ENCODE results near the gene WDR88.
"Not testable (repeated sequence)": the region's sequence is repeated elsewhere in the genome, so short reads cannot be mapped to it uniquely, and the experiment has no call there.

WDR88 gene

DNA sequence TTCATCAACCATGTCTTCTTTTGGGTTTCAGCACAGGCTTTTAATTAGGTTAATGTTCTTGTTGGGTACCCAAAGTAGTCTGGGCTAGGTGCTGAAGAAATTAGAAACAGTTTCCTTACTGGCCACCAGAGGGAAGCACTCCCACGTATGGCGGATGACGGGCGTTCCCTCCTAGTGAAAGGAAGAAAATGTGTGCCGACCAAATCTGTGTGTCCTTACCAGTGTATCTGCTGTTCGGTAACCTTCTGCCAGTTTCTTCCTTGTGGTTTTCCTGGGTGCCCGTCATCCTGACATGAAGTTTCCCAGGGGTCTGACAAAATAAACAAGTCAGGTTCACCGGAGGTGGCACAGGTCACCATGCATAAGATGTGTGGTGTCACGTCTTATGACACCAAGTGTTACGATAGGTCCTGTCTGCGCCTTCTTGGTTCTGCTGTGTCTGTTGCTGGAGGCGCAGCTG lies 6.0 kb upstream of the WDR88 start:
- TF ChIP-seq, protein P1, sequence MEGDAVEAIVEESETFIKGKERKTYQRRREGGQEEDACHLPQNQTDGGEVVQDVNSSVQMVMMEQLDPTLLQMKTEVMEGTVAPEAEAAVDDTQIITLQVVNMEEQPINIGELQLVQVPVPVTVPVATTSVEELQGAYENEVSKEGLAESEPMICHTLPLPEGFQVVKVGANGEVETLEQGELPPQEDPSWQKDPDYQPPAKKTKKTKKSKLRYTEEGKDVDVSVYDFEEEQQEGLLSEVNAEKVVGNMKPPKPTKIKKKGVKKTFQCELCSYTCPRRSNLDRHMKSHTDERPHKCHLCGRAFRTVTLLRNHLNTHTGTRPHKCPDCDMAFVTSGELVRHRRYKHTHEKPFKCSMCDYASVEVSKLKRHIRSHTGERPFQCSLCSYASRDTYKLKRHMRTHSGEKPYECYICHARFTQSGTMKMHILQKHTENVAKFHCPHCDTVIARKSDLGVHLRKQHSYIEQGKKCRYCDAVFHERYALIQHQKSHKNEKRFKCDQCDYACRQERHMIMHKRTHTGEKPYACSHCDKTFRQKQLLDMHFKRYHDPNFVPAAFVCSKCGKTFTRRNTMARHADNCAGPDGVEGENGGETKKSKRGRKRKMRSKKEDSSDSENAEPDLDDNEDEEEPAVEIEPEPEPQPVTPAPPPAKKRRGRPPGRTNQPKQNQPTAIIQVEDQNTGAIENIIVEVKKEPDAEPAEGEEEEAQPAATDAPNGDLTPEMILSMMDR (IDR thresholded peaks at IDR 0.05; ENCODE audit: control insufficient read depth, extremely low read depth, insufficient read depth), result peak; percentile 85
- H3K4me3 ChIP-seq (ENCODE audit: low read depth, low read length), result no peak overlapping the region
- DNase-seq (ENCODE audit: low read depth), result peak; percentile 17

DNA sequence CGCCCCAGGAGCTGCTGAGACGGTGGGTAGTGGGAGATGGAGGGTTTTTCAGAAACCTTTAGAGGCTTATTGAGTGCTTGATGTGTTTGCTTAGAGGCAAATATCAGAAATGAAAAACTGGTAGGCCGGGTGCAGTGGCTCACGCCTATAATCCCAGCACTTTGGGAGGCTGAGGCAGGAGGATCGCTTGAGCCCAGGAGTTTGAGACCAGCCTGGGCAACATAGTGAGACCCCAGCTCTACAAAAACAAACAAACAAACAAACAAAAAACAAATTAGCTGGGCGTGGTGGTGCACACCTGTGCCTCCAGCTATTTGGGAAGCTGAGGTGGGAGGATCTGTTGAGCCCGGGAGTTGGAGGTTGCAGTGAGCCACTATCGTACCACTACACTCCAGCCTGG lies 5.2 kb upstream of the WDR88 start:
- not testable (repeated sequence) for DNase-seq (ENCODE audit: low read depth); H3K4me3 ChIP-seq (ENCODE audit: low read depth, low read length)

DNA sequence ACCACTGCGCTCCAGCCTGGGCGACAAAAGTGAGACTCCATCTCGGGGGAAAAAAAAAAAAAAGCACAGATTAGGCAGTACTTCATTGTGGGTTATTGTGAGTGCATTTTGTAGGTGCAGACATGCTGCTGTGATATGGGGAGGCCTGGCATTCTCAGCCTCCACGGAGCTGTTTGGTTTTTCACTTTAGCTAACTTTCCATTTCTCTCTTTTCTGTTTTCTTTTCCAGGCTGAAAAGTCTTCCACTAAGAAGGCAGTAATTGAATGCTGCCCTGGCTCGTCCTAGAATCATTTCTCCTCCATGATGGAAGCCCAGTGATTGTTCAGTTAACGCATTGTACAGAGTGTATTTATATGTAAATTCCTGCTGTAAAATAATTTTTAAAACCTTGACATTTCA lies 2.0 kb upstream of the WDR88 start:
- no peak overlapping the region for H3K4me3 ChIP-seq (ENCODE audit: low read depth, low read length)
- DNase-seq (ENCODE audit: low read depth), result no peak
- TF ChIP-seq, protein P1 (IDR thresholded peaks at IDR 0.05; ENCODE audit: control insufficient read depth, extremely low read depth, insufficient read depth), result no peak

DNA sequence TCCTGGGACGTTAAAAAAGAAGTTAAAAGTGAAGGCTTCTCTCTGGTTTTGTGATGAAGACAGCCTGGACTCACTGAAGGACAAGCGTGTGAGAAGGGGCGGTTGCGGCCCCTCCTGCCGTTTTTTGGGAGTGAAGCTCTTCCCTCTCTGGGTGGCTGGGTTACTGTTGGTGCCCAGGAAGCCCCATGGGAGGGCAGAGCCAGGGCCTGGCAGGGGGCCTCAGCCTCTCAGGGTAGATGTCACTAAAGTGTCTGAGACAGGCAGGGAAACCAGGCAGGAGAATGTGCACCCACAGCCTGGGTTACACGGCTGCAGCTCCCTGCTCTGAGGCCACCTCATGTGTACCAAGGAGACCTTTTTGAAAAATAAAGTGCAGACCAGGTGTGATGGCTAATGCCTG lies 1.5 kb upstream of the WDR88 start:
- no peak overlapping the region for H3K4me3 ChIP-seq (ENCODE audit: low read depth, low read length)
- TF ChIP-seq, protein P1 (IDR thresholded peaks at IDR 0.05; ENCODE audit: control insufficient read depth, extremely low read depth, insufficient read depth), result no peak
- no peak for DNase-seq (ENCODE audit: low read depth)

DNA sequence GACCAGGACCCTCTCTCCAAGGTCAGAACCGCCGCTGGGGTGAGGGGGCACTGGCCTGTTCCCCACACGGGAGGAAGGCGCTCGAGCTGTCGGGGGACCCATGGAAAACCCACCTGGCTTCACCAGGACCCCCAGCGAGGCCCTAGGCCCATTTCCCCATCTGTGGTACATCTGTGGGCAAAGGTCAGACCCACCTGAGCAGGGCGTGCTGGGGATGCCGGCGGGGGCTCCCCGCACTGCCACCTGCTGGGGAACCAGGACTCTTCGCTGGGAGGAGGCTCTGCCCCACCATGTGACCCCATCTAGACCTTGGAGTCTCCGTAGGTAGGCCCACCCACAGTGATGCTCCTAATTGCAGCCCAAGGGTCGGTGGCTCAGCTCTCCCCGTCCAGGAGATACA lies 511 bp downstream of the WDR88 start:
- no peak overlapping the region for H3K4me3 ChIP-seq (ENCODE audit: low read depth, low read length)
- DNase-seq (ENCODE audit: low read depth), result no peak
- TF ChIP-seq, protein P1 (IDR thresholded peaks at IDR 0.05; ENCODE audit: control insufficient read depth, extremely low read depth, insufficient read depth), result 0 out of 2 replicates have a peak, but pooled peaks have one; percentile 7

DNA sequence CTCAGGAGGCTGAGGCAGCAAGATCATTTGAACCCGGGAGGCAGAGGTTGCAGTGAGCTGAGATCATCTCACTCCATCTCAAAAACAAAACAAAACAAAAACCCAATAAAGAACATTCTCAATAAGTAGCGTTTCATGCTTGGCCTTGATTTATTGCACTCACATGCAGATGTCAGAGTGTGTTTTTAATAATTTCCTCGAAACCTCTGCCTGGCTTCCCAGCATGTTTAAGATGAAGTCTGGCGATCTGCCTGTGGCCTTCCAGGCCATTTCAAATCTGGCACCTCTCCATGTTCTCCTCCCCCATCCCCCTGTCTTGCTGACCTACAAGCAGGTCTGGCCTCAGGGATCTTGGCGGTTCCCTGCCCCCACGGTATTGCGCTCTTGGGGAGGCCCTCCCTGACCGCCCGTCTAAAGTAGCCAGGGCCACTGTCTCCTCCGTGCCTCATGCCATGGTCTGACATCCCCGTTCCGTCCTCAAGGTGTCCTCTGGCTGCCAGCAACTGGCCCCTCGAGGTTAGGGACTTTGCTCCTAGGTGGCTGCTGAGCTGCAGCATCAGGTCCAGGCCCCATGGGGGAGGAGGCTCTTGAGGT lies 1.6 kb downstream of the WDR88 start:
- no peak overlapping the region for H3K4me3 ChIP-seq (ENCODE audit: low read depth, low read length)
- TF ChIP-seq, protein P1 (IDR thresholded peaks at IDR 0.05; ENCODE audit: control insufficient read depth, extremely low read depth, insufficient read depth), result no peak
- DNase-seq (ENCODE audit: low read depth), result peak; percentile 8

DNA sequence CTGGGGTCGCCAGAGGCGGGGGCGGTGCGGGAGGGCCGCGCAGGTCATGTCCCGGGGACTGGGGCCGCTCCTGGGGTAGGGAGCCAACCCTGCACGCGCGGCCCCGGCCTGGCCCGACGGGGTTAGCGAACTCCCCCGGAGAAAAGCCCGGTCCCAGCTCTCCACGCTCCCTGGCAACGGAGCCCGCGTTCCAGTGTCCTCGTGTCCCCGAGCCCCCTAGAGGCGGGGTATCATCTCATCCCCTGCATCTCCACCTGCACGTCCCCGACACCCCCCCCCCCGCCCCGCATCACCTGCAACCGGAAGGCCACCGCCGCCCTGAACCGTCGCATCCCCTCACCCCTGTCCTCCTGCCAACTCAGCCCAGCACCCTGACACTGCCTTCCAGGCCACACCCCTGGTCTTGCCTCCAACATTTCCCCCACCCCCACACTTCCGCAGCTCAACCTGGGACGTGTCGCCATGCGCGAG lies 2.7 kb downstream of the WDR88 start:
- DNase-seq (ENCODE audit: low read depth), result no peak
- no peak overlapping the region for H3K4me3 ChIP-seq (ENCODE audit: low read depth, low read length)
- TF ChIP-seq, protein P1 (IDR thresholded peaks at IDR 0.05; ENCODE audit: control insufficient read depth, extremely low read depth, insufficient read depth), result no peak
